HCEC 1CT (cell line): ENCODE measurements around the gene MLLT3.

Source experiments
- DNase-seq: peaks from one replicate; pipeline ENCODE4 v3.0.0-alpha.2; 2017

Gene MLLT3

DNA sequence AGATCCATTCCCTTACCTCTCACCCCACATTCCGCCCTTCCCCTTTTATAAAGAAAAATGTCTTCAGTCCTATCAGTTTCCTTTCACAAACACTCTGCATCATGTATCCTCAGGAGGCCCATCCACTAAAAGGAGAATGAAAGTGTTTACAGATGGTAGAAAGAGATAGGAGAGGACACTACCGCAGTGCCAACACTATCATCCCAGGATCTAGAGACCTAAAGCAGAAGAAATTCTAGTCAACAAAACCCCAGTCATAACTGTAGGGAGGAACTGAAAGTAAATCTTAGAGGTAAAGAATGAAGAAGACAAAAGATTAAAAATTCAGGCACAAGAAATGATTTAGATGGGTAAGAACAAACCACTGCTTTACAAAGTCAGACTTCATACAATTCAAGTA, 114.1 kb downstream of the MLLT3 start:
- no peak for DNase-seq

DNA sequence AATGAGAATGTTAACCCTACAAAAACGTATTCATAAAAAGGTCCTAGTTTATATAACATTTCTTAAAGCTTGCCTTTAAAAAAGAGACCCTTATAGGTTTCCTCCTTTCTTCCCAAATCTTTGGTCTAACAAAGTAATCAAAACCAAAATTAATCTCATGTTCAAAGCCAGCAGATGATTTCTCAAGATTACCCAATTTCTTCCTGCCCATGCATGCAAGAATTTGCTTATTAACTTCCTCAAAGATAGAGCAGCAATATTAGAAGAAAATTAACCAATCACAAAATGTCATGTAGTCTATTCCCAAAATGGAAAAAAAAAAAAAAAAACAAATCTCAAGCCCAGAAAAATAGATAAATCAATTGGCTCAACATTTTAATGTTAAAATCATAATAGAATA, 114.9 kb downstream of the MLLT3 start:
- no peak for DNase-seq

DNA sequence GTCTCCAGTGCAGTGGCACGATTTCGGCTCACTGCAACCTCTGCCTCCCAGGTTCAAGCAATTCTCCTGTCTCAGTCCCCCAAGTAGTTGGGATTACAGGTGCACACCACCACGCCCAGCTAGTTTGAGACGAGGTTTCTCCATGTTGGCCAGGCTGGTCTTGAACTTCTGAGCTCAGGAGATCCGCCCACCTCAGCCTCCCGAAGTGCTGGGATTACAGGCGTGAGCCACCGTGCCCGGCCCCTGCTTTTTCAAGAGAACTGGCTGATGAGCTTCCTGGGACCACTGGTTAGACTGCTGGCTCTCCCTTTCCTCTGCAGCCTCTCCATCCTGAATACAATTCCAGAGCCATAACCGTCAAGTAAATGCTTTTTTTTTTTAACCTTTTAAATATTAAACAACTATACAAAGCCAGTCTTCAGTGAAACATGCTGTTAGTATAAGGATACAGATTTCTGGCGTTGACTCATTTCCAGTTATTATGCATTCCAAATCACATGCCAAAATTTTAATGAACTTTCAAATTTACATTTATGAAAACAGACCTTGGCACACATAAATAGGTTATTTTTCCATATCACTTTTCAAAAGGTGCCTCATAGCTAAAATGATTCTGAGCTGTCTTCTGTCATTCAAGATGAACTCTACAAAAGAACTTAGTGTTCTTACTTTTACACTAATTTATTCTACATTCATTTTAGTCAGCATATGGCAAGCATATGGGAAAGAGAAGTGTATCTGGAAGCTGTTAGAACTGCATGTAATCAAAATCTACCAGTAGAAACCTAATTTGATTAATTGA, 116.0 kb downstream of the MLLT3 start:
- DNase-seq, result no peak

DNA sequence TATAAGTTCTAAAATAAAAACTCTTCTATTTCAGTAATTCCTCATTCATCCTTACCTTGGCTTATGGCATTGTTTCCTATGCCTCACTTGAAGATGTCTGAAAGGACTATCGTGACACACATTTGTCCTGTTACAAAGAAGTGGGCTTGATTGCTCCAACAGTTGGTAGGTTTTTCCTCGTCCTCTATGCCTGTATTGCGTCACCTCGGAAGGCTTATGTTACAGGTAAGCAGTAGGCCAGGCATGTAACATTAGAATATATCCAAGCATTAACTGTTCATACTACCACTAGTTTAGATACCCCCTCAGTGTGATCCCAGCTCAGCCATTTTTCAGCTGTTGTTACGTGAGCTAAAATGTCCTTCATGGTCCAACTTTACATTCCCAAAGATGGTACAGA, 116.7 kb downstream of the MLLT3 start:
- no peak for DNase-seq

DNA sequence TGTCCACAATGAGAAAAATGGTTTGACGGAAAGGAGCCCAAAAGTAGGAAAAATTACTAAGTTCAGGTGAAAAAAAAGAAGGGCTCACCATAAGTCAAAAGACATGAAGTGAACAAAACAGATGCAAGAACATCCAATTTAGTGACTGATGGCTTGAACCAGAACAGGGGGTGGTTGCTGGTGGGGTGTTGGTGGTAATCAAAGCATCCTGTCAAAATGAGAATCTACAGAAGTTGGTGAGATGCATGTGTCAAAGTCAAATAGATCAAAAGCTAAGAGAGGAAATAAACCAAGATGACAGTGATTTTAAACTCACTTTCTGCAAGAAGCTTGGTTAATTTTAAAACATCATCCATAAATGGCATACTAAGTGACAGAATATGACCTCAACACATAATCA, 117.4 kb downstream of the MLLT3 start:
- DNase-seq, result no peak

DNA sequence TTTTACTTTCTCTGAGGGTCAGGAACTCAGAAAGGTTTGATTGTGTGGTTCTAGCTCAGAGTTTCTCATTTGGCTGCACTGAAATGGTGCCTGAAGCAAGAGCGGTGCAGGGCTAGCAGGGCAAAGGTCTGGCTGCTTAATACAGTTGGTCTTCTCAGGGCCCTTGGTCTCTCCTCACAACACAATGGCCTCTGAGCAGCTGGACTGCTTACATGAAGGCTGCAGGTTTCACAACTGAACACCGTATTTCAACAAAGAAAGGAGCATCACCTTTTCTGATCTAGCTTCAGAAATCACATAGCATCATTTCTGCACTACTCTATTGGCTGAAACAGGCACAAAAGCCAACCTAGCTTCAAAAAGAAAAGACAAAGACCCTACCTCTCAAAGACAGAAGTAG, 122.2 kb downstream of the MLLT3 start:
- DNase-seq, result no peak

DNA sequence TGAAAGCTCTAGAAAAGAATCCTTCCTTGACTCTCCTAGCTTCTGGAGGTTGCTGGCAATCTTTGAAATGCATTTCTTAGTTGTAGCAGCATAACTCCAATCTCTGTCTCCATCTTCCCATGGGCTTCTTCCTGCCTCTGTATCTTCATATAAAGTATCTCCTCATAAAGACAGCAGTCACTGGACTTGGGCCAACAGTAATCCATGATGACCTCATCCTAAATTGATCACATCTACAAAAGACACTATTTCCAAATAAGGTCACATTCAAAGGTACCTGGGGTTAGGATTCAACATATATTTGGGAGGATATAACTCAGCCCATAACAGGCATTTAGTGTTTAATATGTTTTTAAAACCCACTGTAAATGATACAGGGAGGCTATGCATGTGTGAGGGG, 123.3 kb downstream of the MLLT3 start:
- DNase-seq, result no peak

DNA sequence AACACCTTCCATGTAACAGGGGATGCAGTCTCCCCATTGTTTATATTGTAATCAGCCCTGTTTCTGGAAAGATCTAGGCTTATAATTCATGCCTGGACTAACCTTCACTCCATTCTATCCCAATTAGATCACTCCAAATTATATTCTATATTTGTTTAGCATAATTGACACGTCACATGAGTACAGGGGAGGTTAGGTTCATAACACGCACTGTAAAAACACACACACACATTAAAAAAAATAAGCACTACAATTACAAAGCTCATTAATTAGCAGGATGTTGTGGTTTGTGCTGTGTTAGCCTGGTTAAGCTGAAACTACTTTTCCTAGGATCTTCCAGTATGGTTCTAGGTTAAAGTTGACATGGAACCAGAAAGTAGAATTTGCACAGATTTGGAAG, 126.0 kb downstream of the MLLT3 start:
- DNase-seq, result no peak

DNA sequence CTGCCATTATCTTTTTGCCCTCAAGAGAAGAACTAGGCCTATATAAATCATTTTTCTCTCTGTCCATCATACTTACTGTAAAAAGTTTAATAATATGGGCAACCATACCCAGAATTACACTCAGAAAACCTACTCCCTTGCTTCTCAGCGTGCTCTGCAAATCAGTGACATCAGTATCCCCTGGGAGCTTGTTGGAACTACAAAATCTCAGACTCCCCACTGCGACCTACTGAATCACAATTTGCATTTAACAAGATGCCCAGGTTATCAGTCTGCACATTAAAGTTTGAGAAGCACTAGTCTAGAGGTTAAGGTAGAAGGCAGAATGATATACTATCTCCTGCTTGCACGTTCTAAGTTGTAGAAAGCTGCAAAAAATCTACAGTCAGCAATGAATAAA, 127.2 kb downstream of the MLLT3 start:
- no peak for DNase-seq

DNA sequence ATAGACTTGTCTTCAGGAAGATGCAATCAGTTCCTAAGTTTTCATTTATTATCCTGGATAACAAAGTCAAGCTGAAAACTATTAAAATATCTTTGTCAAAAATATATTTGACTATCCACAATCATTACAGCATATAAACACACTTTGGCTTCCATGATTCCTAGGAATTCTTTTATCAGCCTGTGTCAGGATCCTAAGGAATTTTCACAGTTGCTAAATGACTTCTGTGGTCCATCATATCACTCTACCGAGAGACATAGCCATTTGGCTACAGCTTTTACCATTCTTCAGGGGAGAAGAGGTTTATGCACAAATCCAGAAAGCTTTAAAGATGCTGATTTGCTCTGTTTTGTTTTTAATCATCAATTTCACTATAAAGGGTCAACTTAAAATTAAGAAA, 128.3 kb downstream of the MLLT3 start:
- DNase-seq, result no peak

DNA sequence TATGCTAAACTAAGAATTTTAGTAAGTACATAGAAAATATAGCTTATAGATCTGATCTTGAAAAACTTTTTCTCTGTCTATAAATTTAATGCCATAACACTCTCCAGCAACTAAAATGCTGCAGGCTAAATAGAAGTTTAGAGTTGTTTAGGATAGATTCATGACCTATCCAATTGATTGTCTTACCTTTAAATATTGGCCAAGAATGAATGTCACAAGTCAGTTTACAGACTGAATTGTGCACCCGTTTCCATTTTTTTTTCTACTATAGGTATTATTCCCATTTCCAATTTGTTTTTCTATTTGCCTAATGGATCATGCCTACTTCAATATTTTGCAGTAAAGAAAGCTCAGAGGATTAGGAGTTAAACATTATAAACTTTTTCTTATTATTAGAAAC, 129.5 kb downstream of the MLLT3 start:
- no peak for DNase-seq

DNA sequence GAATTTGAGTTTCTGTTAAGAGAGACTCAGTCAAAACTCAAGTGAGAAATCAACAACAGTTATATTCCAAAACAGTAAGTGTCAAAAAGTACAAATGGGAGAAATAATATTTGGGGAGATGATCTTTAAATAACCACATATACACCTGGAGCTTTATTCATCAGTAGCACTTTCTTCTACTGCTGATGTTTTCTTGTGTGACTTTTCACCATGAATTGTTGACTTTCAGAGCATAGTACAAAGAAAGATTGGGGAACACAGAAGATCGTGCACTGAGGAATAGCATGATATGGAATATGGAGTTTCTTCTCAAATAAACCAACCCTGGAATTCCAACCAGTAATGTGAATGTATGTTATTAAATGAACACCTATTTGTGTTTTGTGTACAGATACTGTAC, 130.7 kb downstream of the MLLT3 start:
- DNase-seq, result no peak

DNA sequence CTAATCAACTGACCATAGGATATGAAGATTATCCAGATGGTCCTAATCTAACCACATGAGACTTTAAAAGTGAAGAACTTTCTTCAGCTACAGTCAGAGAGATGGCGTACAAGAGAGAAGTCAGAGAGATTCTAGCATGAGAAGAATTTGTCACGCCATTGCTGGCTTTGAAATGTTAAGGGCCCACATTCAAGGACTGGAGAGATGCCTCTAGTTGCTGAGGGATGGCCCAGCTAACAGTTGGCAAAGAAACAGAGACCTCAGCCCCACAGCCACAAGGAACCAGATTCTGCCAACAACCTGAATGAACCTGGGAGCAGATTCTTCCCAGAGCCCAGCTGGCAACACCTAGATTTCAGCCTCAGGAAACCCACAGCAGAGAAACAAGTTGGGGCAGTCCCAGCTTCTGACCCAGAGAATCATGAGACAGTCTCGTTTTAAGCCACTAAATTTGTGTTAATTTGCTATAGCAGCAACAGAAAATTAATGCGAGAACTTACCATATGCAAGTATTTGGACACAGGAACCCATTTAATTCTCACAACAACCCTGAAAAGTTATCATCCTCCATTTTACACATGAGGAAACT, 132.0 kb downstream of the MLLT3 start:
- DNase-seq, result no peak

DNA sequence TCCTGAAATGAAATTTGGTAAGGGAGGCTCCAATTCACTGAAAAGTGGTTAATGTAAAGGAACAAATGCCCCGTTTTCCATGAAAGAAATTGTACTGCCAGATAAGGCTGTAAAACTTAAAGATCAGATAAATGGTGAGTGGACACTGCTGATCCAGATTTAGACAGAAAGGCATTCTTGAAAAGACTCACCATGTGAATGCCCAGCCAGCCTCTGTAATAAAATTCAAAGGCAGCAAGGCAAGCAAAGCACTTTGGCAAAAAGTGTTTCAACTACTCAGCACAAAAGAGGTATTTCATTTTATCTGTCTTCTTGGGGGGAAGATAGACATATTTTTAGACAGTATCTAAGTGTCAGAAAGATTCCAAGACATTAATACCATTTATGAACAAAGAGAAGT, 133.6 kb downstream of the MLLT3 start:
- no peak for DNase-seq

DNA sequence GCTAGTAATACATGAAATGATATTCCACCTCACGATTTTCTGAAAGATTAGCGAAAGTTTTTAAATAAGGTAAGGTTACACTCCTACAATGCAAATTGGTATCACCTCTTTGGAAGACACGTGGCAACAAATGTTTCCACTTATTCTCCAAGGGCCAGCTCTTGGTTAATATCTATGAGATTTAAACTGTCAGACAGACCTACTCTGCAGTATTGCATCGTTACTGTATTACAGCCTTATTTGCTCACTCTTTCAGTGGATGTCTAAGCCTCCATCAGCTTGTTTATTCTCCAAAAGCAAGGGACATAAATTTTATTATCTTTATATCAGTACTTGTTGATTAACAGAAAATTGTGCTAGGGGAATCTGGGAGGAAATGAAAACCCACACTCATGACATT, 135.7 kb downstream of the MLLT3 start:
- no peak for DNase-seq

DNA sequence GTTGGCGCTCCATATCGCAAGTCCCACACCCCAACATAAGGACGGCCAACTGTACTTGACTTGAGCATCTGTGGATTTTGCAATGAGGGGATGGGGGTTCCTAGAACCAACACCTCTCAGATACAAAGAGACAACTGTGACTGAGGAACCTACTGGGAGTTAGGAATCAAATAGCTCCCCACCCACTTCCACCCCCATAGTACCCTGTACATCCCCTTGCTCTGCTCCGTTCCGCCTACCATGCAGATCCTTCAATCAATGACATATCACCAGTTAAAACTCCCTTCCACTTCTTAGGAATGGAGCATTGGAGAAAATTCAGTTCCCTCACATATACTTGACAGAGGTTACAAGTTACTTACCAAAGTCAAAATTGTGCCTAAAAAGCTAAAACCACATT, 140.9 kb downstream of the MLLT3 start:
- DNase-seq, result no peak

DNA sequence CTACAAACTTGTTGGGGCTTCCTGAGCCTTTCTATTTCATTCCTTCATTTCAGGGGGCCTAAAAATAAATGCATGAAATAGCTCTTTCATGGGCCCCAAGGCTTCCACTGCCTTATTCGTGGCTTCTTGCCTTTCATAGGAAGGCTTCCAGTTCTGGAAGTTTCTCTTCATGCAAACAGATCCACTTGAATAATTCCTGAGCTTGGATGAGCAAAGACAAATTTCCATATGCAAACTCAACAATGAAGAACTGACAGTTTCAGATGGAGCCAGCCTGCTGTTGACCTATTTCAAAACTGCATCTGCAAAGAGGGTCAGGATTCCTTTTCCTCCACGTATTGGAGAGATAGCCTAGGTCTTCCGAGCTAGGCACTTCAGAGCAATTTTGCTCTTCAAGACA, 142.1 kb downstream of the MLLT3 start:
- DNase-seq, result no peak

DNA sequence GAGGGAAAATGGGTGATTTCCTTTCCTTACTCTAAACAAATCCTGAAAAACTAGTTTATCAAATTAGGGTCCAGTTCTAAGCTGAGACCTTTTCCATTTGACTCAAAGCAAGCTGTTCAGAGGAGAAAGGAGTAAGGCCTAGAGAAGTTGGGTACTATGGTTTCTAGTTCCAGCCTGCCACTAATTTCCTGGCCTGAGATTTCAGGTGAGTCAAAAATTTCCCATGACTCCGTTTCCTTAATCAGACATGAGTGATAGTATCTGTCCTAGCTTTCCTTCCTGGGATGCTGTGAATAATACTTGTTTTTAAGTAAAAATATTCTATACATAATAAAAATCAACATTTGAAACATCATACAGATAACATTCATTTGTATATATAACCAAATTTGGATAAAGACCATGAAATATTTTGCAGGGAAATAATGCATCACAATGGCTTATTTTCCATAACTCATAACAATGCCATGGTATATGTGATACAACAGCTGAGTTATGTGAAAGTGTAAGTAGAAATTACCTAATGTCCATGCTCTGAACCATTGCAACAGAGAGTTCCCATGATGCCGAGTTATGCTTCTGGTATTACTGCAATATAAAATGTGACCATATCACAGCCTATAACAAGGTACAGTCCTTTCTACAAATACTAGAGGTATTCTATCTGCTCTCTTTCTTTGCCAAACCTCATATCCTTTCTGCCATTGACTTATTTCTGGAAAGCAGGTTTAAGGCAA, 142.7 kb downstream of the MLLT3 start:
- peak; percentile 20 for DNase-seq

DNA sequence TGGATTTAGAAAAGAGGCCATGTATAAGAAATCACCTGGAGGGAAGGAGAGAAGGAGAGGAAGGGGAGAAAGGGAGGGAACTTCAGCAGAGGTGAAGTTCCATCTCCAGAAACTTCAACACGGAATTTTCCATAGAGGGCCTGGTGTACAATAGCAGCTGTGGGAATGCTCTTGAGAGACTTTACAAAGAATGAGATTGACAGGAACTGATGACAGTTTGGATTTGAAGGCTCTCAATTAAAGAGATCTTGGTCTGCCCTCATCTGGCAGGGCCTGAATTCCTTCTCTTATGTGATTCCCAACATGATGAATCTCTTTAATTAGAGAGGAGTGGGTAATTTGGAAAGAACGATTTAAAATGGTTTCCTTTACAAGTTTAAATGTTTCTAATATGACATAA, 143.5 kb downstream of the MLLT3 start:
- DNase-seq, result no peak

DNA sequence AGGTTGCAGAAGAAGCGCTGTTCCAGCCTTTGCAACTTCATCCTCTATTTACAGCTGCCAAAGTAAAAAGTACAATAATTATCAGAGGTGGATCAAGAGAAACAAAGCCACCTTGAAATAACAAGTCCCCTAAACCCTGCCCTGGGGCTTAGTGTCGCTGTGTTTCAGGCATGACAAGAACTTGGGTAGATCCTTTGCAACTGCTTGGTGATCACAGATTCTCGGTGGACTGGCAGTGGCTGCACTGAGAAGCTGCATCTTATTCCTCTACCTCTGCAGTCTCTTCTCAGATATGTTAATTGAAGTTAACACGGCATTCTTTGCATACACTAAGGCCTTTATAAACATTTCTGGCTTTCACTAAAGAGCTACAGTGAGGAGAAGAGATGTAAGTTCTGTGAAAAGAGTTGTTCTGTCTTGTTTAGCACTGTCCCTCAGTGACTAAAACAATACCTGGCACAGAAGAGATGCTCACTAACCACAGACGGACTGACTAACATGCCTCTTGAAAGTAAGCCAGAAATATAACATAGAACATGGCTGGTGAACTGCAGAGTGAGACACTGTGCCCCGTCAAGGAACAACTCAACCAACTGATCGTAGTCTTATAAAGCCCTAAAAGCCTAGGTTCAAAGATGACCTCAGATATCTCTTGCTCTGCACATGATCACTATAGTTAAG, 144.2 kb downstream of the MLLT3 start:
- no peak for DNase-seq

DNA sequence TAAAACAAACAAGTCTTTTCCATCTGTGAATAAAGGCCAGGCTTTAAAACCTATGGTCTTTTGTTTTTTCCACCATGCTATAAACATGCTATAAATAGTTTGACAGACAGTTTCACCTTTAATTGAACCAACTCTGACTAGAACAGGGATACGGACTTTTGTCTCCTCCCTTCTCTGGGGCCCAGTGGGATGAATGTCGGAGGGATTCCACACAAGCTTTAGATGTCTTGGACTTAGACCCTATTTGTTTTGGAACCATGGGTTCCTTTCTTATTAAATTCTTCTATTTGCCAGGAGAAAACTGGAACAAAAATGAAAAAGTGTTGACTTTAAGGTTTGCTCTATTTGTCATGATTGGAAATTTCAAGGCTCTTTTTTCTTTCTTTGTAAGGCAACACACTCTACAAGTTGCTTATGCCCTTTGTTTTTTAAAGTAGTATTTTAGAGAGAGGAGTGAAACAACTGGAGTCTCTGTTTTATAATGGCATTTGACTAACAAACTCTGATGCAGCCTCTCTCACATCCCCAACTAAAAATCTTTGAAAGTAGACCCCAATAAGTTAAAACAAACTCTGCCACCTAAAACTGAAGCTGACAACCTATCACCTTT, 145.3 kb downstream of the MLLT3 start:
- no peak for DNase-seq

DNA sequence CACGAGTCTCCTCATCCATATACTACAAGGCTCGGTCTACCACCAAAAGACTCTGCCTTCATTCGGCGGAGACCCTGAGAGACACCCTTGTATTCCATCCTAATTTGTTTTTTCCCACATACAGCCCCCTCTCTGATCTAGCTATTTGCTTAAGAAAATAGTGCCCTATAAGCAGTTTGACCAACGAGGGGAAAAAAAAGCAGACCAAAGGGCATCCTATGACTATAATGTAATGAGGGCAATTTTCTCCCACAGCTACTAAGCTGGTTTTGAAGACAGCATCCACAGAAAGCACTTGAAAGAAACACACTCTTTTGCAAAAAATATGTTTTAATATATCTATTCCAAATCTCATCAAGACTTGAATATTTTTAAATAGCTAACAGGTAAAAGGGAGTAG, 147.8 kb downstream of the MLLT3 start:
- no peak for DNase-seq

DNA sequence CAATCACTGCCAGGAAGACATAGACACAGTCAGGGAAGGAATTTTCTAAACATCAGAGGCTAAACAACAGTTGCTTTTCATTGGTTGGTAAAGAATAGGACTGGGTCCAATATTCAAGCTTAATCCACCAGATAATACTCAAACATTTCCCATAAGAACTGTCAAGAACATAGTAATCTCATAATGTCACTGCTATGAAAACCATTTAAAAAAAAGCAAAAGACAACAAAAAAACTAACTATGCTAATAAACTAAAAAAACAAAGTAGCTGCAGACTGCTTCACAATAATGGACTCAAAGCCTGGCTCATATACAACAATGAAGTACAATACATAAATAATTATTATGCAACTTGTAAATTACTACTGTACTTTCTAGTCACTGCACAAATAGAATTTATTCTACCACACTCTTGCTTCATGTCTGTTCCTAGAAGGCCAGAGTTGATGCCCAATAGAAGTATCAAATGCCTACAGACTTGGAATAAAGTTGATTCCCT, 148.7 kb downstream of the MLLT3 start:
- DNase-seq, result no peak
